Adrenal gland (tissue), 12 donors: ENCODE results near the gene GYS2. TPM values are rescaled to one million over a fixed set of nuclear protein-coding genes. Genes with fewer than 3 reads are reported as not detected.

Experiments used
- DNase-seq, 7 donors: peaks; one replicate each; pipeline ENCODE4 v3.0.0-alpha.2; 2019 to 2020
- H3K27ac ChIP-seq, 5 donors: fragments of 200-600 bp; sonication (generic) in 4 of 5; 1 replicate in 3 of 5; 2 replicates in 2 of 5; pipeline versions ENCODE4 v1.5.1 to v1.8.0; 2016 to 2020; ENCODE audit warnings: mild to moderate bottlenecking in 1 of 5
- H3K27me3 ChIP-seq: fragments of 200-600 bp; 2 replicates; pipeline ENCODE4 v1.8.0; 2021
- H3K36me3 ChIP-seq, 2 donors: fragments of 200-600 bp; replicated peaks in 1 of 2; 1 replicate in 1 of 2; 2 replicates in 1 of 2; pipeline versions ENCODE4 v1.5.1 to v1.8.0; 2018 to 2022
- H3K4me1 ChIP-seq, 2 donors: fragments of 200-600 bp; replicated peaks in 1 of 2; 1 replicate in 1 of 2; 2 replicates in 1 of 2; pipeline versions ENCODE4 v1.5.1 to v1.8.0; 2018 to 2021
- H3K4me3 ChIP-seq, 4 donors: fragments of 200-600 bp; sonication (generic) in 3 of 4; one replicate each; pipeline ENCODE4 v1.5.1; 2016 to 2018
- H3K9me3 ChIP-seq, 3 donors: fragments of 200-600 bp; sonication (generic) in 1 of 3; replicated peaks in 1 of 3; 1 replicate in 2 of 3; 2 replicates in 1 of 3; pipeline versions ENCODE4 v1.5.1 to v1.8.0; 2016 to 2021
- CTCF ChIP-seq, 6 experiments: fragments of 450-650 bp in 4 of 6; fragments of 200-600 bp in 2 of 6; sonication (generic) in 1 of 6; IDR thresholded peaks; 1 replicate in 5 of 6; 2 replicates in 1 of 6; pipeline versions ENCODE4 v1.5.1 to v1.8.0; 2016 to 2021; ENCODE audit warnings: antibody characterized with exemption in 6 of 6, mild to moderate bottlenecking in 2 of 6, moderate library complexity in 1 of 6
- POLR2A ChIP-seq, 2 donors: fragments of 450-650 bp; IDR thresholded peaks; one replicate each; pipeline ENCODE4 v1.6.1; 2017; ENCODE audit warnings: antibody characterized with exemption in 2 of 2, mild to moderate bottlenecking in 2 of 2, moderate library complexity in 1 of 2
- WGBS, 4 donors: extraction: QIAGEN DNeasy Blood & Tissue Kit in 2 of 4; methylation state at CpG; one replicate each; pipeline versions ENCODE4 v1.1.5 to v1.1.7; 2013 to 2017; 5-methylcytosine and 5-hydroxymethylcytosine counted together
- intact Hi-C, 2 donors: fragments of 100-400 bp; cut with DNase I; formaldehyde crosslinking; loops; one replicate each; pipeline versions ENCODE4 v1.14.1 to v1.15.0; 2022 to 2023
- polyA plus RNA-seq, 3 donors: library from polyadenylated mRNA; stranded (reverse); fragments of 200-250 nt in 2 of 3; fragments of 350-450 nt in 1 of 3; fragmentation: Illumina TruSeq in 1 of 3; extraction: RNeasy Lipid Tissue Mini Kit (QIAGEN cat#74804) in 1 of 3; gene quantifications; one replicate each; pipeline ENCODE4 v1.2.3, GENCODE V29; 2013 to 2014
- total RNA-seq, 9 donors: library from RNA; depleted of rRNA in 4 of 9; stranded (reverse); fragments of >200 nt in 4 of 9; fragments of 120-200 nt in 1 of 9; fragmentation: NEBNext Ultra II Directional in 1 of 9; extraction: Animal tissue kit (Norgen Biotek cat#: 25700) in 1 of 9; gene quantifications; one replicate each; pipeline versions ENCODE4 v1.1.0 to v1.2.4, GENCODE V29; 2013 to 2023
- donor health status: healthy with polysubstance abuse.
- donor health status: Bipolar disorder and iron deficiency.
- donor health status: DM: yes; HTN: yes; CAD: no.
- donor health status: DM: no; HTN: no; CAD: no.
- donor health status: DM: no; HTN: no; CAD: no.
- donor health status: DM: yes; HTN: yes; CAD: no.

GYS2 gene
- total and polyA plus RNA-seq, 12 donors, result 0.05 to 0.23 (median 0.07) TPM; not detected in 7

GRCh38 chr12:21538061-21538653 lies 66.5 kb downstream of the GYS2 start:
- no peak for DNase-seq
- Histone ChIP-seq H3K4me1 (no peaks in the 10 kb centered on the region), H3K36me3 (no peaks in the 10 kb centered on the region), H3K9me3 (no peaks in the 10 kb centered on the region), H3K27me3 (no peaks in the 10 kb centered on the region), H3K27ac (no peak overlapping the region), H3K4me3 (no peak overlapping the region)
- TF ChIP-seq POLR2A (IDR thresholded peaks at IDR 0.05), result no peak
- no peak for TF ChIP-seq CTCF (IDR thresholded peaks at IDR 0.05)
- WGBS, 4 donors, result 82 to 88% (median 86%) methylated on average over 5 of the region's 5 CpGs
- intact Hi-C loops, result loop anchor here in 1 of 2 donors (5.0 kb wide), 1 partner anchor 211 kb away; no protein-coding TSS in a partner anchor

- H3K36me3 ChIP-seq, result no peaks in the 10 kb centered on the region
- no peaks in the 10 kb centered on the region for H3K9me3 ChIP-seq
- DNase-seq, result no peak
- no peaks in the 10 kb centered on the region for H3K27me3 ChIP-seq
- H3K4me3 ChIP-seq, result no peak overlapping the region
- no peak for TF ChIP-seq POLR2A (IDR thresholded peaks at IDR 0.05)
- TF ChIP-seq CTCF (IDR thresholded peaks at IDR 0.05), result no peak
- no peak overlapping the region for H3K27ac ChIP-seq
- 81 to 93% (median 87%) methylated on average over 2 of the region's 2 CpGs for WGBS, 4 donors
- intact Hi-C loops, result no loop called here
- no peaks in the 10 kb centered on the region for H3K4me1 ChIP-seq
Measured at GRCh38 chr12:21529456-21529855, 75.2 kb downstream of the GYS2 start.

- 86 to 89% (median 87%) methylated on average over 5 of the region's 5 CpGs for WGBS, 4 donors
- Histone ChIP-seq H3K36me3 (no peaks in the 10 kb centered on the region), H3K4me3 (no peak overlapping the region), H3K27ac (no peak overlapping the region), H3K27me3 (no peaks in the 10 kb centered on the region), H3K4me1 (no peaks in the 10 kb centered on the region), H3K9me3 (no peaks in the 10 kb centered on the region)
- TF ChIP-seq CTCF (IDR thresholded peaks at IDR 0.05) (no peak), POLR2A (IDR thresholded peaks at IDR 0.05) (no peak)
- DNase-seq, result no peak
- intact Hi-C loops, result no loop called here
Measured at GRCh38 chr12:21528953-21529352, 75.7 kb downstream of the GYS2 start.

- 0 to 5% (median 1%) methylated on average over 4 to 57 of the region's 57 CpGs for WGBS, 4 donors
- peak; percentile 33 to 62 (median 49) for DNase-seq
Measured at GRCh38 chr12:21527451-21528180, 77.0 kb downstream of the GYS2 start.

More at GRCh38 chr12:21527451-21528180, 77.0 kb downstream of the GYS2 start:
- no peak for TF ChIP-seq CTCF (IDR thresholded peaks at IDR 0.05)
- TF ChIP-seq POLR2A (IDR thresholded peaks at IDR 0.05), result no peak
- Histone ChIP-seq H3K27ac (no peak overlapping the region), H3K9me3 (no peaks in the 10 kb centered on the region), H3K4me3 (peak overlapping the region in 3 of 4 donors; percentile 12 to 71 (median 42)), H3K36me3 (no peaks in the 10 kb centered on the region), H3K4me1 (no peaks in the 10 kb centered on the region), H3K27me3 (no peaks in the 10 kb centered on the region)
- intact Hi-C loops, result no loop called here
